ENCODE data around the gene ST6GALNAC4.

ST6GALNAC4 gene

DNA sequence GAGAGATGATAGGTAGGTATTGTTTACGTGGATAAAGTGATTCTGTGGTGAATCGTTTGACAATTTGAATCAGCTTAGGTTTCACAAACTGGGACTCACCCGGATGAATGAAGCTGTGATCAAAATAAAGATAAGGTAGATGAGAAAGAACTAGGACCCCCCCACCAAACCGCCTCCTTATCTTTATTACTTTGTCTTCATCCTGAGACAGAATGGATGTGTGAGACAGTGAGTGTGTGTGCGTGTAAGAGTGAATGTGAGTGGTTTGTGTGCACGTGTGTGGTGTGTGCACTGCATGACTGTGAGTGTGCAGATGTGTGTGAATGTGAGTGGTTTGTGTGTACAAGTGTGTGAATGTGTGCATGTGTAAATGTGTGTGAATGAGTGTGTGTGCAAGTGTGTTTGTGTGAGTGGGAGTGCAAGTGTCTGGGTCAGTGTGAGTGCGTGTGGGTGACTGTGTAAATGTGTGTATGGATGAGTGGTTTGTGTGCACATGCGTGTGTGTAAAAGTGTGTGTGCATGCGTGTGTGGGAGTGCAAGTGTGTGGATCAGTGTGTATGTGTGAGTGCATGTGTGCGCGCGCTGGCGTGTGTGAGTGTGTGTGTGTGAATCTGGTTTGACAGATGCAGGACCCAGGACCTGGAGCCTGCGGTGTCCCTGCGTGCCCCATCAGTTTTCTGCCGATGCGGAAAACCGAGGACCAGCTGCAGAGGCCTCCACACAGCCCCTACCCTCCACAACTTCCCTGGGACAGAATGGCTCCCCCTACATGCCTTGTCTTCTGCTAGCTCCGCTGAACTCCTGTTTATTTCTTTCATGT lies 51.0 kb downstream of the ST6GALNAC4 start:
- H3K27ac ChIP-seq, result no peak overlapping the region
- TF ChIP-seq, protein P1, sequence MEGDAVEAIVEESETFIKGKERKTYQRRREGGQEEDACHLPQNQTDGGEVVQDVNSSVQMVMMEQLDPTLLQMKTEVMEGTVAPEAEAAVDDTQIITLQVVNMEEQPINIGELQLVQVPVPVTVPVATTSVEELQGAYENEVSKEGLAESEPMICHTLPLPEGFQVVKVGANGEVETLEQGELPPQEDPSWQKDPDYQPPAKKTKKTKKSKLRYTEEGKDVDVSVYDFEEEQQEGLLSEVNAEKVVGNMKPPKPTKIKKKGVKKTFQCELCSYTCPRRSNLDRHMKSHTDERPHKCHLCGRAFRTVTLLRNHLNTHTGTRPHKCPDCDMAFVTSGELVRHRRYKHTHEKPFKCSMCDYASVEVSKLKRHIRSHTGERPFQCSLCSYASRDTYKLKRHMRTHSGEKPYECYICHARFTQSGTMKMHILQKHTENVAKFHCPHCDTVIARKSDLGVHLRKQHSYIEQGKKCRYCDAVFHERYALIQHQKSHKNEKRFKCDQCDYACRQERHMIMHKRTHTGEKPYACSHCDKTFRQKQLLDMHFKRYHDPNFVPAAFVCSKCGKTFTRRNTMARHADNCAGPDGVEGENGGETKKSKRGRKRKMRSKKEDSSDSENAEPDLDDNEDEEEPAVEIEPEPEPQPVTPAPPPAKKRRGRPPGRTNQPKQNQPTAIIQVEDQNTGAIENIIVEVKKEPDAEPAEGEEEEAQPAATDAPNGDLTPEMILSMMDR (IDR thresholded peaks at IDR 0.05), result no peak
- intact Hi-C loops (cut with DNase I; ENCODE audit: low total_unique reads), result loop anchor here (5.0 kb wide), 1 partner anchor 274 kb away; no protein-coding TSS in a partner anchor
- H3K4me3 ChIP-seq, result no peak overlapping the region
- no peak for DNase-seq
- no peaks in the 10 kb centered on the region for H3K27me3 ChIP-seq
- no peaks in the 10 kb centered on the region for H3K9me3 ChIP-seq
- peaks cover 5 to 18% (median 8%) of the 10 kb centered on the region in 4 donors for H3K4me1 ChIP-seq
- H3K36me3 ChIP-seq, result peaks cover 8 to 44% (median 25%) of the 10 kb centered on the region in 3 donors

DNA sequence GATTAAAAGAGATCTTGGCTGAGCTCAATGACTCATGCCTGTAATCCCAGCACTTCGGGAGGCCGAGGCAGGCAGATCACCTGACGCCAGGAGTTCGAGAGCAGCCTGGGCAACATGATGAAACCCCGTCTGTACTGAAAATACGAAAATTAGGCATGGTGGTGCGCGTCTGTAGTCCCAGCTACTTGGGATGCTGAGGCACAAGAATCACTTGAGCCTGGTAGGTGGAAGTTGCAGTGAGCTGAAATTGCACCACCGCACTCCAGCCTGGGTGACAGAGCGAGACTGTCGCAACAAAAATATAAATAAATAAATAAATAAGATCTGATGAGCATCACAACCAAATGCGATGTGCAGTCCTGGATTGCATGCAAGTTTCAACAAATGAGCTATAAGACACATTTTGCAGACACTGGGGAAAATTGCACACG lies 53.6 kb downstream of the ST6GALNAC4 start:
- Histone ChIP-seq H3K36me3 (peaks cover 8 to 24% (median 11%) of the 10 kb centered on the region in 3 donors), H3K4me1 (peaks cover 8 to 44% (median 16%) of the 10 kb centered on the region in 4 donors), H3K9me3 (no peaks in the 10 kb centered on the region), H3K4me3 (no peak overlapping the region), H3K27ac (peak overlapping the region in 1 of 2 donors; percentile 80), H3K27me3 (no peaks in the 10 kb centered on the region)
- intact Hi-C loops (cut with DNase I; ENCODE audit: low total_unique reads), result no loop called here
- TF ChIP-seq, protein P1 (IDR thresholded peaks at IDR 0.05), result no peak
- DNase-seq, result no peak

DNA sequence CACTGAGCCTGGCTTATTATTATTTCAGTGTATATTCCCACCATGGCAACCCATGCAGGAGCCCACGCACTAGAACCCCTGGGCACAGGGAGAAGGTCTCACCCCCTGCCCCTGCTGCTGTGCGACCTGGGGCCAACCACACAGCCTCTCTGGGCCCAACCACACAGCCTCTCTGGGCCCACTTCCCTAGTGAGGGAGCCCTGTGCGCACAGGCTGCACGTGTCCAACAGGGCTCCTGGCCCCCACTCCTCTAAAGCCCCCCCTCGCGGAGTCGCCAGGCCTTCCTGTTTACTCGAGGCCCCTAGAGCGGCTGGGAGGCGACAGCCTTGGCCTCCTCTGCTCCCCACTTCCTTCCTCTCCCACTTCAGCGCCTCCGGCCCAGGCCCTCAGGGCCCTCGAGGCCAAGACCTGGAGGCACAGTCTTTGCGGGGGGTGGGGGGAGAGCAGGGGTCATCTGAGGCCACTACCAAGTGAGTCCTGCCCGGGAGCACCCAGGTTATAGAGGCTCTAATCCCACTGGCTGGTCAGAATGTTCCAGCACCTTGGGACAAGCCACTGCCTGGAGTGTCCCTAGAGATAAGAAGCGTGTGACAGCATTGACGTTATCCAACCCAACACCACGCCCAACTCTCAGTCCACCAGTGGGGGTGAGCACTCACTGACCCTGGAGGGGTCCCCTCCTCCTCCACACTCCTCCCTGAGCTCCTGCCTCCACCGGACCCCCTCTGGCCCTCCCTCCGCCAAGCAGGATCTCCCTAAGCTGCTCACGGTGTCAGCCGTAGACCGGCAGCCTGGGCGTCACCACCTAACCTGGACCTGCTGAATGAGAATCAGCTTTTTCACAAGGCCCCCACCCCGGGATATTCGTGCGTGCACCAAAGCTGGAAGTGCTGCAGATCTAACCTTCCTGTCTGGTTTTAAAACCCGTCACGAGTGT lies 54.5 kb downstream of the ST6GALNAC4 start:
- Histone ChIP-seq H3K27ac (peak overlapping the region; percentile 70 to 80), H3K36me3 (peaks cover 0 to 15% (median 2%) of the 10 kb centered on the region in 3 donors), H3K4me3 (no peak overlapping the region), H3K4me1 (peaks cover 12 to 53% (median 25%) of the 10 kb centered on the region in 4 donors), H3K27me3 (no peaks in the 10 kb centered on the region), H3K9me3 (no peaks in the 10 kb centered on the region)
- TF ChIP-seq, protein P1 (IDR thresholded peaks at IDR 0.05), result no peak
- intact Hi-C loops (cut with DNase I; ENCODE audit: low total_unique reads), result no loop called here
- peak; percentile 81 to 88 for DNase-seq

DNA sequence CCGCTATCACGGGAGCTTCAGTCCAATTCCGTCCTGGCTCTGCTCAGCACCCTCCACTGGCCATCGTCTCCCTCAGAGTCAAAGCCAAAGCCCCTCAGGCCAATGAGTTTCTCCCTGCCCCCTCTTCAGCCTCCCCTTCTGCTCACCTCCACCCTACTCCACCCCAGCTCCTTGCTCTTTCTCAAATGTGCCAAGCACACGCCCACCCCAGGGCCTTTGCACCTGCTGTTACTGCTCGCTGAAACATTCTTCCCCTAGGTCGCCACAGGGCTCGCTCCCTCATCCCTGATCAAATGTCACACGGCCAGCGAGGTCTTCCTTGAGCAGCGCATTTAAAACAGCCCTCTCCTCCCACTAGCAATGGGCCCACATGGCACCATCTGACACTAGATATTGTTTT lies 56.1 kb downstream of the ST6GALNAC4 start:
- Histone ChIP-seq H3K27me3 (no peaks in the 10 kb centered on the region), H3K4me3 (no peak overlapping the region), H3K36me3 (no peaks in the 10 kb centered on the region), H3K27ac (peak overlapping the region; percentile 27 to 80), H3K4me1 (peaks cover 13 to 64% (median 30%) of the 10 kb centered on the region in 4 donors), H3K9me3 (no peaks in the 10 kb centered on the region)
- DNase-seq, result no peak
- TF ChIP-seq, protein P1 (IDR thresholded peaks at IDR 0.05), result no peak
- intact Hi-C loops (cut with DNase I; ENCODE audit: low total_unique reads), result no loop called here

DNA sequence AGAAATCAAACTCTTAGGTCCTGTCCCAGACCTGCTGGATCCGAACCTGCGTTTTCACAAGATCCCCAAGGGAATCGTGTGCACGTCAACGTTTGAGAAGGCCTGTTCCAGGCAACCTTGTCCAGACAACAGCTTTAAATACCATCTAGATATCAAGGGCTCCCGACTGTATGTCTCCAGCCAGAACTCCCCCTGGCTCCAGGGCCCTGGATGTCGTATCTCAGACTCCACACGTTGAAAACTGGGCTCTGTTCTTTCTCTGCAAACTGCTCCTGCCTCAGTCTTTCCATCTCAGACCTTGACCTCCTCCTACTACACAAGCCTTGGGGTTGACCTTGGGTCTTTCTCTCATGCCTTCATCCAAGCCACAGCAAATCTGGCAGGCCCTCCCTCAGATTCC lies 56.6 kb downstream of the ST6GALNAC4 start:
- Histone ChIP-seq H3K27ac (peak overlapping the region; percentile 27 to 80), H3K4me3 (no peak overlapping the region), H3K36me3 (no peaks in the 10 kb centered on the region), H3K4me1 (peaks cover 13 to 64% (median 30%) of the 10 kb centered on the region in 4 donors), H3K27me3 (no peaks in the 10 kb centered on the region), H3K9me3 (no peaks in the 10 kb centered on the region)
- DNase-seq, result no peak
- TF ChIP-seq, protein P1 (IDR thresholded peaks at IDR 0.05), result no peak
- intact Hi-C loops (cut with DNase I; ENCODE audit: low total_unique reads), result no loop called here
